Limb (tissue), 2 donors: Measurements from ENCODE around the gene FER.

Experiments
- DNase-seq, 2 donors: peaks; one replicate each; pipeline ENCODE4 v3.0.0-alpha.2; 2016; ENCODE audit errors: extremely low spot score in 2 of 2

The FER gene

GRCh38 chr5:109234381-109234780 is 486.7 kb downstream of the FER start:
- no peak for DNase-seq

GRCh38 chr5:109239456-109239855 is 491.8 kb downstream of the FER start:
- no peak for DNase-seq

GRCh38 chr5:109242518-109242917 is 494.8 kb downstream of the FER start:
- no peak for DNase-seq

GRCh38 chr5:109246395-109246794 is 498.7 kb downstream of the FER start:
- no peak for DNase-seq
